GM12878 (cell line): ENCODE data around the gene SSBP3. TPM values are rescaled to one million over a fixed set of nuclear protein-coding genes. Genes with fewer than 3 reads are reported as not detected.

Experiments used
- ATAC-seq: fragments of 200-7000 bp; cut with Tn5 transposase; 3 replicates; pipeline ENCODE4 v1.9.1; 2020; ENCODE audit warnings: mild to moderate bottlenecking, moderate library complexity
- BruUV-seq: library from RNA; stranded (reverse); fragments of 400-500 nt; replicated peaks from 2 replicates; lab custom pipeline; 2021; lab: Mats Ljungman, UMichigan
- CTCF ChIA-PET: fragments of 300-600 bp; sonication (Branson Sonifier 250); formaldehyde crosslinking; extraction: SDS; loops from one replicate; lab custom pipeline; 2021; ENCODE audit warnings: inconsistent platforms; lab: Yijun Ruan, JAX
- POLR2A ChIA-PET: fragments of 350-600 bp; formaldehyde crosslinking; extraction: SDS; loops from one replicate; lab custom pipeline; 2021; ENCODE audit warnings: inconsistent platforms; lab: Charles Lee
- RAD21 ChIA-PET: fragments of 300-600 bp; sonication (Branson Sonifier 250); formaldehyde crosslinking; loops from one replicate; lab custom pipeline; 2023; ENCODE audit warnings: antibody characterized with exemption; ENCODE audit not compliant: unreplicated experiment; lab: Charles Lee
- SMC1A ChIA-PET: fragments of 300-600 bp; sonication (Branson Sonifier 250); formaldehyde crosslinking; loops from one replicate; lab custom pipeline; 2023; ENCODE audit not compliant: unreplicated experiment, uncharacterized antibody; lab: Charles Lee
- DNase-seq: peaks from one replicate; pipeline ENCODE4 v3.0.0-alpha.2; 2011; ENCODE audit warnings: low read depth, low spot score
- FAIRE-seq: peaks from 3 replicates; lab custom pipeline; 2011; peaks lifted over from hg19 to GRCh38; lab: Jason Lieb, UNC
- H2AFZ ChIP-seq: 2 replicates; pipeline ENCODE4 v1.6.0; 2011; ENCODE audit warnings: low read depth, low read length, control low read depth; ENCODE audit not compliant: control insufficient read depth
- H3K27ac ChIP-seq: 2 replicates; pipeline ENCODE4 v1.5.1; 2011; ENCODE audit warnings: control low read depth; ENCODE audit not compliant: control insufficient read depth, insufficient read depth
- H3K27me3 ChIP-seq, 2 experiments: replicated peaks in 1 of 2; 2 replicates each; pipeline versions ENCODE4 v1.6.0 to v1.6.1; 2011; ENCODE audit warnings: low read length in 1 of 2; ENCODE audit not compliant: control insufficient read depth in 2 of 2, insufficient read depth in 2 of 2
- H3K36me3 ChIP-seq, 2 experiments: 2 replicates each; pipeline ENCODE4 v1.5.1; 2011; ENCODE audit warnings: low read length in 1 of 2; ENCODE audit not compliant: control insufficient read depth in 2 of 2, insufficient read depth in 2 of 2
- H3K4me1 ChIP-seq: 2 replicates; pipeline ENCODE4 v1.6.1; 2011; ENCODE audit warnings: mild to moderate bottlenecking, low read length, moderate library complexity, mixed read lengths; ENCODE audit not compliant: control insufficient read depth, insufficient read depth
- H3K4me2 ChIP-seq: 2 replicates; pipeline ENCODE4 v1.6.0; 2011; ENCODE audit warnings: control low read depth; ENCODE audit not compliant: control insufficient read depth, insufficient read depth
- H3K4me3 ChIP-seq: fragments of 200-600 bp; sonication (generic); 2 replicates; pipeline ENCODE4 v1.5.1; 2016
- H3K79me2 ChIP-seq: 2 replicates; pipeline ENCODE4 v1.6.0; 2011; ENCODE audit warnings: low read length; ENCODE audit not compliant: control insufficient read depth, insufficient read depth
- H3K9ac ChIP-seq: 2 replicates; pipeline ENCODE4 v1.8.0; 2011; ENCODE audit warnings: low read length, control low read depth, mixed read lengths; ENCODE audit not compliant: control insufficient read depth, insufficient read depth
- H3K9me3 ChIP-seq: replicated peaks from 3 replicates; pipeline ENCODE4 v1.5.1; 2011; ENCODE audit warnings: mild to moderate bottlenecking, low read length; ENCODE audit not compliant: control insufficient read depth, insufficient read depth
- H4K20me1 ChIP-seq: 2 replicates; pipeline ENCODE4 v1.6.0; 2011; ENCODE audit not compliant: control insufficient read depth, insufficient read depth
- EZH2 ChIP-seq: IDR thresholded peaks from 2 replicates; pipeline ENCODE4 v1.6.1; 2012; ENCODE audit warnings: low read depth, mild to moderate bottlenecking, control low read depth, inconsistent platforms, low read length, borderline replicate concordance; ENCODE audit not compliant: control insufficient read depth
- LARP7 ChIP-seq: fragments of 450-650 bp; IDR thresholded peaks from 2 replicates; pipeline ENCODE4 v1.6.1; 2017; ENCODE audit warnings: mild to moderate bottlenecking
- NR2F1 ChIP-seq: fragments of 450-650 bp; conservative IDR thresholded peaks from 2 replicates; pipeline ENCODE4 v1.6.1; 2017; ENCODE audit warnings: mild to moderate bottlenecking
- RUNX3 ChIP-seq: IDR thresholded peaks from 2 replicates; pipeline ENCODE4 v1.6.1; 2012; ENCODE audit warnings: low read length, inconsistent platforms
- SIN3A ChIP-seq: IDR thresholded peaks from 2 replicates; pipeline ENCODE4 v1.6.1; 2012; ENCODE audit warnings: low read depth, low read length, improper control_type of control experiment
- SMAD1 ChIP-seq: fragments of 450-650 bp; IDR thresholded peaks from 2 replicates; pipeline ENCODE4 v1.6.1; 2018; ENCODE audit warnings: mild to moderate bottlenecking, low read depth; ENCODE audit not compliant: partially characterized antibody
- SRF ChIP-seq, 2 experiments: IDR thresholded peaks; 2 replicates each; pipeline ENCODE4 v1.6.1; 2011; ENCODE audit warnings: low read depth in 2 of 2, low read length in 2 of 2, mild to moderate bottlenecking in 1 of 2, moderate library complexity in 1 of 2
- TBL1XR1 ChIP-seq: IDR thresholded peaks from 2 replicates; pipeline ENCODE4 v1.6.1; 2012; ENCODE audit warnings: low read depth, low read length, improper control_type of control experiment
- ZBTB11 ChIP-seq: fragments of 450-650 bp; formaldehyde crosslinking; IDR thresholded peaks from 2 replicates; pipeline ENCODE4 v1.5.0; 2022; ENCODE audit warnings: mild to moderate bottlenecking, missing genetic modification characterization
- ZNF217 ChIP-seq: fragments of 450-650 bp; IDR thresholded peaks from 2 replicates; pipeline ENCODE4 v1.6.1; 2017; ENCODE audit warnings: antibody characterized with exemption, mild to moderate bottlenecking
- ZSCAN29 ChIP-seq: fragments of 450-650 bp; IDR thresholded peaks from 2 replicates; pipeline ENCODE4 v1.6.1; 2017; ENCODE audit warnings: mild to moderate bottlenecking, moderate library complexity
- WGBS: methylation state at CpG from one replicate; pipeline ENCODE4 v1.1.6; 2016; ENCODE audit warnings: low lambda C conversion rate; ENCODE audit not compliant: insufficient replicate concordance, insufficient coverage; ENCODE audit errors: missing lambda C conversion rate; 5-methylcytosine and 5-hydroxymethylcytosine counted together
- in situ Hi-C: fragments of 300-500 bp; cut with MboI; formaldehyde crosslinking; loops from 9 replicates; pipeline ENCODE4 v1.14.3; 2018; ENCODE audit warnings: mixed read lengths
- intact Hi-C: fragments of 100-400 bp; cut with micrococcal nuclease; formaldehyde crosslinking; loops from one replicate; pipeline ENCODE4 v1.14.2; 2022; ENCODE audit not compliant: unreplicated experiment
- polyA plus RNA-seq, 11 experiments: library from polyadenylated mRNA; depleted of rRNA in 4 of 11; unstranded in 6 of 11; stranded (reverse) in 5 of 11; fragments of >200 nt; fragmentation: Nextera tagmentation in 4 of 11; fragmentation: Illumina TruSeq in 1 of 11; extraction: Ambion mirVana in 4 of 11; extraction: Trizol in 1 of 11; gene quantifications; 1 replicate in 1 of 11; 2 replicates in 10 of 11; pipeline versions ENCODE4 v1.2.1 to v1.2.3, GENCODE V29; 2011 to 2016; ENCODE audit warnings: inconsistent platforms in 2 of 11, missing spikeins in 2 of 11, low read depth in 1 of 11
- total RNA-seq, 4 experiments: library from RNA; depleted of rRNA in 3 of 4; stranded (reverse); fragments of >200 nt in 3 of 4; fragmentation: Illumina TruSeq in 1 of 4; extraction: Trizol in 1 of 4; gene quantifications; 2 replicates each; pipeline versions ENCODE4 v1.2.1 to v1.2.3, GENCODE V29; 2013 to 2021
- TF ChIP-seq, protein P1 (sequence below): fragments of 450-650 bp; IDR thresholded peaks from 2 replicates; pipeline ENCODE4 v1.6.1; 2018; ENCODE audit warnings: mild to moderate bottlenecking, low read depth, moderate library complexity; ENCODE audit not compliant: partially characterized antibody

The SSBP3 gene
- total and polyA plus RNA-seq, 10 of the 15 experiments (the other 5 are each of a cell fraction or from before 2014, with no cell fraction given) = 4.1 to 51.7 (median 17.1) TPM

GRCh38 chr1:54406339-54407153, at the start of gene SSBP3 (continued):
- no peak for TF ChIP-seq RUNX3
- no peak for TF ChIP-seq ZSCAN29
- TF ChIP-seq LARP7 = peak; percentile 73
- TF ChIP-seq SIN3A = 0 out of 2 replicates have a peak, but pooled peaks have one; percentile 20
- TF ChIP-seq NR2F1 = peak; percentile 58; the same call in 1 of the 2 replicates
- peak; percentile 31; the same call in 1 of the 2 replicates for TF ChIP-seq ZNF217

- no peaks in the 10 kb centered on the region for H3K36me3 ChIP-seq
- WGBS = 44% methylated on average over 2 of the region's 2 CpGs
- ChIA-PET POLR2A (interaction anchor here (0.6 kb wide), 1 partner anchor 34 kb away, joined by 4 read pairs; no protein-coding TSS in a partner anchor), CTCF (no interaction called here), SMC1A (no interaction called here), RAD21 (no interaction called here)
- no peaks in the 10 kb centered on the region for H3K79me2 ChIP-seq
- no TSS peak for BruUV-seq
- H3K4me3 ChIP-seq = no peak overlapping the region
- no peaks in the 10 kb centered on the region; the same call in 2 of the 3 replicates for H3K9me3 ChIP-seq
- no peak for TF ChIP-seq SRF (IDR thresholded peaks at IDR 0.05; ENCODE audit: low read depth in 2 of 2, low read length in 2 of 2)
- TF ChIP-seq ZBTB11 (CRISPR knock-in tag) = no peak
- no peak for TF ChIP-seq EZH2
- TF ChIP-seq, protein P1, sequence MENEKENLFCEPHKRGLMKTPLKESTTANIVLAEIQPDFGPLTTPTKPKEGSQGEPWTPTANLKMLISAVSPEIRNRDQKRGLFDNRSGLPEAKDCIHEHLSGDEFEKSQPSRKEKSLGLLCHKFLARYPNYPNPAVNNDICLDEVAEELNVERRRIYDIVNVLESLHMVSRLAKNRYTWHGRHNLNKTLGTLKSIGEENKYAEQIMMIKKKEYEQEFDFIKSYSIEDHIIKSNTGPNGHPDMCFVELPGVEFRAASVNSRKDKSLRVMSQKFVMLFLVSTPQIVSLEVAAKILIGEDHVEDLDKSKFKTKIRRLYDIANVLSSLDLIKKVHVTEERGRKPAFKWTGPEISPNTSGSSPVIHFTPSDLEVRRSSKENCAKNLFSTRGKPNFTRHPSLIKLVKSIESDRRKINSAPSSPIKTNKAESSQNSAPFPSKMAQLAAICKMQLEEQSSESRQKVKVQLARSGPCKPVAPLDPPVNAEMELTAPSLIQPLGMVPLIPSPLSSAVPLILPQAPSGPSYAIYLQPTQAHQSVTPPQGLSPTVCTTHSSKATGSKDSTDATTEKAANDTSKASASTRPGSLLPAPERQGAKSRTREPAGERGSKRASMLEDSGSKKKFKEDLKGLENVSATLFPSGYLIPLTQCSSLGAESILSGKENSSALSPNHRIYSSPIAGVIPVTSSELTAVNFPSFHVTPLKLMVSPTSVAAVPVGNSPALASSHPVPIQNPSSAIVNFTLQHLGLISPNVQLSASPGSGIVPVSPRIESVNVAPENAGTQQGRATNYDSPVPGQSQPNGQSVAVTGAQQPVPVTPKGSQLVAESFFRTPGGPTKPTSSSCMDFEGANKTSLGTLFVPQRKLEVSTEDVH = no peak
- no peak for TF ChIP-seq SMAD1
- TF ChIP-seq TBL1XR1 = no peak
- H4K20me1 ChIP-seq = no peaks in the 10 kb centered on the region
- no peak overlapping the region for H2AFZ ChIP-seq
- H3K4me1 ChIP-seq = no peaks in the 10 kb centered on the region
- H3K9ac ChIP-seq = no peak overlapping the region
- no peak for FAIRE-seq
- in situ Hi-C loops = no loop called here
- H3K27me3 ChIP-seq = no peaks in the 10 kb centered on the region
- no peak for DNase-seq
- no peak for ATAC-seq
- no peak overlapping the region for H3K4me2 ChIP-seq
- no peak overlapping the region for H3K27ac ChIP-seq
- intact Hi-C loops = no loop called here
These were observed 47.3 kb upstream of the SSBP3 start for GRCh38 chr1:54453509-54453908.
